HG02678 (cell line): ENCODE results near the gene LAMA3.
A peak's percentile ranks its signal among the peaks of the same experiment; 100 is the strongest.

Experiments
- ATAC-seq: cut with Tn5 transposase; IDR thresholded peaks from one replicate; pipeline ENCODE4 v1.9.1; 2021; ENCODE audit warnings: mild to moderate bottlenecking, moderate library complexity; ENCODE audit not compliant: unreplicated experiment

Gene LAMA3

GRCh38 chr18:23930002-23930401 is 240.7 kb downstream of the LAMA3 start:
- no peak for ATAC-seq

- no peak for ATAC-seq
These were observed 243.3 kb downstream of the LAMA3 start for GRCh38 chr18:23932385-23933067.

- no peak for ATAC-seq
These were observed 244.2 kb downstream of the LAMA3 start for GRCh38 chr18:23933407-23933806.

- ATAC-seq: no peak
These were observed 245.0 kb downstream of the LAMA3 start for GRCh38 chr18:23934252-23934651.

- no peak for ATAC-seq
These were observed 245.6 kb downstream of the LAMA3 start for GRCh38 chr18:23934863-23935262.

- ATAC-seq: no peak
These were observed 246.6 kb downstream of the LAMA3 start for GRCh38 chr18:23935804-23936203.

- no peak for ATAC-seq
These were observed 247.2 kb downstream of the LAMA3 start for GRCh38 chr18:23936381-23936958.

- ATAC-seq: no peak
These were observed 248.9 kb downstream of the LAMA3 start for GRCh38 chr18:23938043-23938756.

- no peak for ATAC-seq
These were observed 249.7 kb downstream of the LAMA3 start for GRCh38 chr18:23938901-23939341.

GRCh38 chr18:23939366-23939765 is 250.1 kb downstream of the LAMA3 start:
- no peak for ATAC-seq

GRCh38 chr18:23939896-23940295 is 250.6 kb downstream of the LAMA3 start:
- ATAC-seq: no peak

GRCh38 chr18:23941791-23942190 is 252.5 kb downstream of the LAMA3 start:
- ATAC-seq: no peak

- ATAC-seq: peak; percentile 80
These were observed 253.9 kb downstream of the LAMA3 start for GRCh38 chr18:23943104-23943503.

GRCh38 chr18:23943903-23944624 is 254.8 kb downstream of the LAMA3 start:
- ATAC-seq: no peak

GRCh38 chr18:23945416-23946079 is 256.3 kb downstream of the LAMA3 start:
- peak; percentile 46 for ATAC-seq

GRCh38 chr18:23949863-23950262 is 260.6 kb downstream of the LAMA3 start:
- no peak for ATAC-seq

GRCh38 chr18:23950644-23951043 is 261.4 kb downstream of the LAMA3 start:
- no peak for ATAC-seq

GRCh38 chr18:23951206-23951605 is 262.0 kb downstream of the LAMA3 start:
- ATAC-seq: no peak

- no peak for ATAC-seq
These were observed 264.7 kb downstream of the LAMA3 start for GRCh38 chr18:23953984-23954383.

GRCh38 chr18:23956483-23956882 is 267.2 kb downstream of the LAMA3 start:
- no peak for ATAC-seq

- no peak for ATAC-seq
These were observed 268.8 kb downstream of the LAMA3 start for GRCh38 chr18:23958036-23958435.
